NCI-H2171 treated with DMSO at 0.1 percent for 48 hours (cell line): ENCODE results near the gene CRYBA2.

ENCODE experiments used
- DNase-seq: peaks from one replicate; lab custom pipeline; 2025; lab: John Stamatoyannopoulos, UW

The CRYBA2 gene

GRCh38 chr2:219023045-219023605 lies 29.9 kb upstream of the CRYBA2 start:
- DNase-seq: no peak

- no peak for DNase-seq
These were observed 29.4 kb upstream of the CRYBA2 start for GRCh38 chr2:219022616-219023015.

DNA sequence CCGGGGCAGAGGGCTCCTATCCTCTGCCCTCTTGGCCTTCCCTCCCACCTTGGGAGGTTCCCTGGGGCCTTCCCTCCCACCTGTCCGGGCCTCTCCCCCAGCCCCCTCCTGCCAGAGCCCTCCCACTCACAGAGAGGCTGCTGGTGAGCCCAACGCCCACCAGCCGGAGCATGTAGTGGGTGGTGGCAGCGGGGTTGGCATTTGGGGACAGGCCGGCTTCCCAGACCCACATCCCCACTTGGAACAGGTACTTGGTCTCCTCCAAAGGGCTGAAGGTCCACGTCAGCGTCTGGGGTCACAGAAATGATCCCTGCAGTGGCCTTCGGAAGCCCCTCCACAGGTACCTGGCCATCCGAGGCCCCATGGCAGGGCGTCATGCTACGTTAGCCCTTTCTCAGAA lies 28.8 kb upstream of the CRYBA2 start:
- no peak for DNase-seq

- no peak for DNase-seq
These were observed 28.4 kb upstream of the CRYBA2 start for GRCh38 chr2:219021591-219021990.

DNA sequence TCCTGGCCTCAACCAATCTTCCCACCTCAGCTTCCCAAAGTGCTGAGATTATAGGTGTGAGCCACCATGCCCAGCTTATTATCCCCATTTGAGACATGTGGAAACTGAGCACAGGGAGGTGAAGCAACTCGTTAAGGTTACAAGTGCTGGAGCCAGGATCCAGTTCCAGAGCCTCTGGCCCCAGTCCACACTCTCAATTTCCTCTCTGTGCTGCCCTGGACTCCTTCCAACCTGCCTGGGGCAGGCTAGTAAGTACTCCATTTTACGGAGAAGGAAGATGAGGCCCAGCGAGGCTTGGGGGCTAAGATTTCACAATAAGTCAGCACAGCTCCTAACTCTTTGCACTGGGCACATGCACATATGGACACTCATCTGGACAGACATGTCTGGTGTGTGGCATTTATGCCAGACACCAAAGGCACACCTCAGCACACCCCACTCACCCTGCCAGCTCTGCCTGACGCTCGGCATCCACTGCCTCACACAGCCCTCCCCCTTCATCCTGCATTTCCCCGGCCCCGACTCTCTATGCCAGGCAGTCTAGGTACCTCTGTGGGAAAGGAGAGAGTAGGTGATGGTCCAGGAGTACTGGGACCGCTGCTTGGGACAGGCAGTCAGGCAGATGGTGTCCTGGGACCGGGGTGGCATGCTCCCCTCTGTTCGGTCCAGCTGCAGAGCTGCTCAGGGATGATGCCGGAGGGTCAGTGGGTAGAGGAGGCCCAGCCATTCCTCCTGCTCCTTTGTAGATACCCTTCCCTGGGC lies 27.6 kb upstream of the CRYBA2 start:
- DNase-seq: no peak

- DNase-seq: no peak
These were observed 26.2 kb upstream of the CRYBA2 start for GRCh38 chr2:219019436-219019835.

- no peak for DNase-seq
These were observed 25.5 kb upstream of the CRYBA2 start for GRCh38 chr2:219018726-219019125.

DNA sequence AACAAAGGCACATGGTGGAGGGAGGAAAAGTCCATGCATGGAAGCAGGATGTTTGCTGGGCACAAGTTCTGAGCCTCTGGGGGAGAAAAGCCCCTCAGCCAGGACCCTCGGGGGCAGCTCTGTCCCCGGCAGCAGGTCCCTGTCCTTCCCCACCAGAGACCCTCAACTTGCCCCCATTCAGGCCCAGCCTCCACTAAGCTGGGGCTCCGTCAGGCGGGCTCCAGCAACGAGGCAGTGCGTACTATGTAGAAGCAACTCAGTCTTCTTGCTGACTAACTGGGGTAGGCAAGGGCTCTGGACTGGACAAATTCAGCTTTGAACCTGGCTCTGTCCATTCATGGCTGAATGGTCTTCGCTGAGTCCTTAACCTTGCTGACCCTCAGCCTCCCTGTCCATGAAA lies 25.1 kb upstream of the CRYBA2 start:
- no peak for DNase-seq

GRCh38 chr2:219017201-219017931 lies 24.1 kb upstream of the CRYBA2 start:
- DNase-seq: peak; percentile 20

GRCh38 chr2:219016721-219017120 lies 23.5 kb upstream of the CRYBA2 start:
- no peak for DNase-seq

GRCh38 chr2:219010873-219011272 lies 17.7 kb upstream of the CRYBA2 start:
- DNase-seq: no peak

- peak; percentile 34 for DNase-seq
These were observed 17.0 kb upstream of the CRYBA2 start for GRCh38 chr2:219010162-219010756.

DNA sequence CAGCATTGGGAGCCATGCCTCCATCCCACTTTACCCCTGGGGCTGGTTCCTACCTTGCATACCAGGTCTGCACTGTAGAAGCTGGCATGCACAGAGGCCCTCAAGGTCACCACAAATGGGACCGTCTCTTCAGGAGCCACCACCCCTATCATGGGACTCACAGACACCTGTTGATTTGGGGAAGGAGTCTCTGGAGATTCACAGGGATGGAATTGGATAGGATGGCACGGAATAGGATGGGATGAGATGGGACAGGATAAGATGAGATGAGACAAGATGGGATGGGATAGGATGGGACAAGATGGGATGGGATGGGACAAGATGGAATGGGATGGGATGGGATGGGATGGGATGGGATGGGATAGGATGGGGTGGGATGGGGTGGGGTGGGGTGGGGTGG lies 16.1 kb upstream of the CRYBA2 start:
- DNase-seq: no peak

DNA sequence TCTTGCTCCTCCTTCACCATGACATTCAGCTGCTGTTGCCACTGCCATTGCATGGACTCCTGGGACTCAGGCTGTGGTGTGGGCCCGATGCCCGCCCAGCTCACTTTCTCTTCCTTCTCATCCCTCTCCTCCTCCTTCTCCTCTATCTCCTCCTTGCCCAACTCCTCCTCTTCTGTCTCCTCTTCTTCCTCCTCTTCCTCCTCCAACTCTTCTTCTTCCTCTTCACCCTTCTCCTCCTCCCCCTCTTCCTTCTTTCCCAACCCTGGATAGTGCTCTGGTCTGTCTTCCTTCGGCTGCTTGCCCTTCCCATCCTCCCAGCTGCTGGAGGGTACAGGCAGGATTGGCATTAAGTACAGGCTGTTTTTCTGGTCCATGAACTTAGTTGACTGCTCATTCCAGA lies 10.8 kb upstream of the CRYBA2 start:
- no peak for DNase-seq

DNA sequence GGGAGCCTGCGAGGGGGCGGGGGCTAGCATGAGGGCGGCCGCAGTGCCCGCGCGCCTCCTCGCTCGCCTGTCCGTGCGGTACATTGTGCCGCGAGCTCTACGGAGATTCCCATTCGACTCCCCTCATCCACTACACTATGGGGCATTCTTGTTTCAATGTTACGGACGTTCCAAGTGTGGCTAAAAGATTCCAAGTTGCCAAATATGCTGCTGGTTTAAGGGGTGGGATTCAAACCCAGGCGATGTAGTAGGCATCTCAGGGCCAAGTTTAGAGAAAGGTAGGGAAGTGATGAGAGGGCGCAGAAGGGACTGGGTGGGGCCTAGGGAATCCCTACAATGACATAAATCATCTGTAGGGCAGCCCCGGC lies 10.0 kb upstream of the CRYBA2 start:
- DNase-seq: no peak

GRCh38 chr2:219002395-219003266 lies 9.4 kb upstream of the CRYBA2 start:
- peak; percentile 25 for DNase-seq

DNA sequence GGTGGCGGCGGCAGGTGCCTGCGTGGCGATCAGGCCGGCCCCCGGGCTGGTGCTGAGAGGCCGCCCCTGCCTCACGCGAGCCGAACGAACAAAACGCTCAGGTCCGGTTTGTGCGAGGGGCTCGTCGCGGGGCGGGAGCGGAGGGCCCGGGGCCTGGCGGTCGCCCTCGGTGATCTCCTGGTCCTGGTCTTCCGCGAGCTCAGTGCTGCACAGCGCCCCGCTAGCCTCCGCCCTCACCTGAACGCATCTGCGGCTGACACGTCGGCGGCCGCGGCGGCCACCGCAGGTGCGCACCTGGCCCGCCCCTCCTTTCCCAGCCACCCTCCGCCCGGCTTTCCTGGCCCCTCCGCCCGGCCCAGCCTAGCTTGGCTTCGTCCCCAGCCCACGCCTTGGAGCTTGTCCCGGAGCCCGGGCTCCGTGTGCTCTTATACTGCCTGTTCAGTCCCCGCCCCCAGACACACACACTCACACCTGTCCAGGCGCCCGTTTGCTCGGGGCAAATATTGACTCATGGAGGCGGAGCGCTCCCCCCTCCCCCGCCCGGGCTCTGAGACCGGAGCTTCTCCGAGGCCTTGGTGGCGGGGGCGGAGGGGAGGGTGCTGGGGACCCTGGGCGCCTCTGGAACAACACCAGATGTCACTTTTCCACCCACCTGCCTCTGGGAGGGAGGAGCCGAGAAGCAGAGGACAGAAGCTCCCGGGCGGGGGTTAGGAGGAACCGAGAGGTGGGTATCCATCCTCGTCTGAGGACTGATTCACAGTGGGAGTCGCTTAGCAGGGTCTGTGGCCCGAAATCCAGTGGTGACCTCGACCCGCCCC lies 8.6 kb upstream of the CRYBA2 start:
- peak; percentile 98 for DNase-seq

GRCh38 chr2:219001100-219001576 lies 7.9 kb upstream of the CRYBA2 start:
- DNase-seq: no peak

DNA sequence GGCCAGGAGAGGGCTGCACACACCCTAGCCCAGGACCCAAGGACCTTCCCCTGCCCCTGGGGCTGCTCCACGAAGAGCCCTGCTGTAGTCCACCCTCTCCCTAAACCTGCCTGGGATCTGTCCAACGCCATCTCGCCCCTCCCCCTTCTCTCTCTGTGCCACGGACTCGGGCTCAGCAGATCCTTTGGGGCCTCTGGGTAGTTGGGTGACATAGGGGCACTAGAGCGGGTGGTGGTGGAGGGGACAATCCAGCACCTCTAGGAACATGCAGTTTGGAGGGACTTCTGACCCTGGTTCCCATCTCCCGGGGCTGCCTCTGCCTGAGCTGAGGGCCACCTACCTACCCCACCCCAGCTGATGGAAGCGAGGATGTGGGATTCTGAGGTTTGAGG lies 7.3 kb upstream of the CRYBA2 start:
- DNase-seq: peak; percentile 43

DNA sequence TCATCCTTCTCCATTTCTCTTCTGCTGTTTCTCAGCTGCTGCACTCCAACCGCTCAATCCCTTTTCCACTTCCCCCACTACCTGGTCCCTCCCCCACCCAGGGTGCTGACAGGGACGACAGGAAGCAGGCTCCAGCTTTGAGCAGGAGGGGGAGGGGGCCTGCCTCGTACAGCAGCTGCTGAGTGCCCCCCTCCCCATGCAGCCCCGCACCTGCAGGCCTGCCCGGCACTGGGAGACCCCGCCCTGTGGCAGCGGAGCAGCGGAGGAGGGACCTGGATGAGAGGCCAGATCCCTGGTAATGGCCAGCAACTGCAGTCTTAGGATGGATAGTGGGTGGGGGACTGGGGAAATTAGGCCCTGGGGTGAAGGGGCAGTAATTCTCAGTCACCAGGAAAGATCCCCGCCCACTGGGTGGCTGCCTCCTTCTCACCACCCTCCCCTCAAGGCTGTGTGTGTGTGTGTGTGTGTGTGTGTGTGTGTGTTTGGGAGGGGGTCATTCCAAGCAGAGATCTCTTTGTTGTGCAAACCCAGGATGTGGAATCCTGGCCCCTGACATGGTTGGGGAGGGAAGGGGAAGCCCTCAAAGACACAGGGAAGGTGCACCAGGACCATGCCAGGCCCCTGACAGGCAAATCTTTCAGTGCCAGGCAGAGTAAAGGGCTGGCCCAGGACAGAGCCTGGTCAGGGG lies 6.8 kb upstream of the CRYBA2 start:
- DNase-seq: peak; percentile 87
